DMS53 (cell line): ENCODE measurements around the gene PDE6C.
"Not testable (repeated sequence)": the region's sequence is repeated elsewhere in the genome, so short reads cannot be mapped to it uniquely, and the experiment has no call there.

Experiments used
- DNase-seq: peaks from one replicate; lab custom pipeline; 2025; lab: John Stamatoyannopoulos, UW

Gene PDE6C

GRCh38 chr10:93630625-93631557 is 18.6 kb downstream of the PDE6C start:
- DNase-seq: no peak

DNA sequence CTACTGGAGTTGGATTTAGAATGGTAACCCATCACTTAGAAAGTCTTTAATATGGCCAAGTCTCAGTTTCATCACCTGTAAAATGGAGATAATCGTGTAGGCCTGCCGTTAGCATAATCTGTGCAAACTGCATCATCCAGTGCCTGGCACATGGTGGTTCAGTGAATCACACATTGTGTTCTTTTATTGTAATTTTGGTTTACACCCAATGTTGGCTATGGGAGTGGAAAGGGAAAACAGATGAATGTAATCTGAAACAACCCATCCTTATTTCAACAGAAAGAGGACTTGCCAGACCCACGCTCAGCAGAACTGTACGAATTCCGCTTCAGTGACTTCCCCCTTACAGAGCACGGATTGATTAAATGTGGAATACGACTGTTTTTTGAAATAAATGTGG is 27.5 kb downstream of the PDE6C start:
- DNase-seq: no peak

GRCh38 chr10:93652857-93653256 is 40.5 kb downstream of the PDE6C start:
- no peak for DNase-seq

DNA sequence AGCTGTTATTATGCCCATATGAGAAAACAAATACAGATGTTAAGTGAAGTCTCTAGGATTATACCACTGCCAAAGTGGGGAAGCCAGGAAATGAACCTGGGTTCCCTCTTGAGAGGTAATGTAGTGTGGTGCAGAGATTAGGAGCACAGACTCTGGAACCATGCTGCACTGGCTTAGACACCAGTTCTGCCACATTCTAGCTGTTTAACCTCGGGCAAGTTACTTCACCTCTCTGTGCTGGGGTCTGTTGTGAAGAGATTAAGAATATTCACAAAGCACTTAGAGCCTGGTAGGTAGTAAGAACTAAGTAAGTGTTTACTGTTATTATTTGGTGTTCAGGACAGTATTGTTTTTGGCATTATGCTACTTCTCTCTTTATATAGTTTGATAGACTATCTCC is 41.9 kb downstream of the PDE6C start:
- DNase-seq: no peak

- no peak for DNase-seq
Observed at GRCh38 chr10:93656155-93656554, 43.8 kb downstream of the PDE6C start.

DNA sequence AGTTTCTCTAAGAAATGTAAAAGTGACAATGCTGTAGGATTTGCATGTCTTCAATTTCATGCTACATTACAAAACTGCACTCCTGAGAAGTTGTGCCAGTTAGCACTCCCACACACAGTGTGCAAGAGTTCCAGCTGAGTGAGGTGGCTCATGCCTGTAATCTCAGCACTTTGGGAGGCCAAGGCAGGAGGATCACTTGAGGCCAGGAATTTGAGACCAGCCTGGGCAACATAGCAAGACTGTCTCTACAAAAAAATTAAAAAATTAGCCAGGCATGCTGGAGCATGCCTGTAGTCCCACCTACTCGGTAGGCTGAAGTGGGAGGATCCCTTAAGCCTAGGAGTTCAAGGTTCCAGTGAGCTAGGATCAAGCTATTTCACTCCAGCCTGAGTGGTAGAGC is 45.4 kb downstream of the PDE6C start:
- DNase-seq: no peak

GRCh38 chr10:93666030-93666429 is 53.7 kb downstream of the PDE6C start:
- no peak for DNase-seq

- no peak for DNase-seq
Observed at GRCh38 chr10:93667795-93668194, 55.5 kb downstream of the PDE6C start.

DNA sequence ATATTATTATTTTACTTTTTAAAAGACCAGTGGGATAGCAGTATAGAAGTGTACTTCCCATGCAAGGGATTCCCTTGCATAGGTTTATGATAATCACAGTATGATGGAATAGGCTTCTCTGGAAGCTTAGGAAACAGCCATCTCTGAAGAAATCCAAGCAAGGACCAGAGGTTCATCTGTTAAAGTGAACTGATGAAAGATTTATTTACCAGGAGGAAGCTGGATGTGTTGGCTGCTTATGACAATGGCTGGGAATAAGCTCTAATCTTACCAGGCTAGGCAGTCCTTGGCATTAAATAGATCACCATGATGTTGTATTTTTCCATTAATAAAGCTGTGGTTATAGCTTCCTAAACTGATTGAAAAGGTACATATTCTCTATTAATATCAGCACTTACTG is 58.0 kb downstream of the PDE6C start:
- no peak for DNase-seq

DNA sequence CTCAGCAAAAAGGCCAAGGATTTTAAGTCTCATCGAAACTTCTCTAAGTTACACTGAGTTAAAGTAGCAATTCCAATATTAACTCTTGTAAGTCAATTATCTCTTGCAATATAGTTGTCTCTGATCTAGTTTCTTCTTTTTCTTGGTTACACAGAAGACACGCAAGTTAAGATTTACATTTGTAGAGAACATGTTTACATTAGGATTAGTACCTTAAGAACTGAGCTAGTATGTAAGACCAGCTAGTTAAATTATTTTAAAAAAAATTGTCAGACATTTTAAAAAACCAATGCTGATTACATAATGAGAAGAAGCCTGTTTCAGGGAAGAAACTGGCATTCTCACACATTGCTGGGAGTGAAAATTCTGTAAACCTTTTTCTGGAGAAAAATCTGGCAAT is 58.7 kb downstream of the PDE6C start:
- no peak for DNase-seq

GRCh38 chr10:93672022-93672678 is 59.8 kb downstream of the PDE6C start:
- DNase-seq: peak; percentile 24

- no peak for DNase-seq
Observed at GRCh38 chr10:93672890-93673289, 60.6 kb downstream of the PDE6C start.

DNA sequence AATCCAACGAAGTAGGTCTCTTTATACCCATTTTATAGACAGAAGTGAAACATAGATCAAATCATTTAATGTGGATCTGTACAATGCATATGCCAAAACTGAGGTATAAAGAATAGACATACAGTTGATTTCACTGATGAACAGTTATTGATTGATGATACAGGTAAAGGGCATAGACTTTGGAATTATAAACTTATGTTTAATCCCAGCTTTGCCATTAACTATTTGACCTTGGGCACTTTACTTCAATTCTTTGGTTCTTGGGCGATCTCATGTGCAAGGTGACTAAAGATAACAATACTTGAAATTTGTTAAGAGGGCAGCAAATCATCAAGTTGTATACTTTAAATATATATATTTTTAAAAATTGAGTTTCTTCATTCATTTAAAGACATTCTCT is 61.5 kb downstream of the PDE6C start:
- no peak for DNase-seq

DNA sequence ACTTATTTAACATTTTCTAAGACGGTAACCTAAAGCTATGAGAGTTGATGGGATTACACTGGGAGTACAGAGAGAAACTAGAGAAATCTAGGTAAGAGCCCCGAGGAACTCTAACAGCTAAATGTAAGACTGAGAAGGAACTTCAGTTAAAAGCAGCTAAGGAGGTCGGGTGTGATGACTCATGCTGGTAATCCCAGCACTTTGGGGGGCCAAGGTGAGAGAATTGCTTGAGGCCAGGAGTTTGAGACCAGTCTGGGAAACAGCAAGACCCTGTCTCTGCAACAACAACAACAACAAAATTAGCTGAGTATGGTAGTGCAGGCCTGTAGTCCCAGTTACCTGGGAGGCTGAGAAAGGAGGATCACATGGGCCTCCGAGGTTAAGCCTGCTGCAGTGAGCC is 66.0 kb downstream of the PDE6C start:
- DNase-seq: no peak

- no peak for DNase-seq
Observed at GRCh38 chr10:93678805-93679587, 66.7 kb downstream of the PDE6C start.

DNA sequence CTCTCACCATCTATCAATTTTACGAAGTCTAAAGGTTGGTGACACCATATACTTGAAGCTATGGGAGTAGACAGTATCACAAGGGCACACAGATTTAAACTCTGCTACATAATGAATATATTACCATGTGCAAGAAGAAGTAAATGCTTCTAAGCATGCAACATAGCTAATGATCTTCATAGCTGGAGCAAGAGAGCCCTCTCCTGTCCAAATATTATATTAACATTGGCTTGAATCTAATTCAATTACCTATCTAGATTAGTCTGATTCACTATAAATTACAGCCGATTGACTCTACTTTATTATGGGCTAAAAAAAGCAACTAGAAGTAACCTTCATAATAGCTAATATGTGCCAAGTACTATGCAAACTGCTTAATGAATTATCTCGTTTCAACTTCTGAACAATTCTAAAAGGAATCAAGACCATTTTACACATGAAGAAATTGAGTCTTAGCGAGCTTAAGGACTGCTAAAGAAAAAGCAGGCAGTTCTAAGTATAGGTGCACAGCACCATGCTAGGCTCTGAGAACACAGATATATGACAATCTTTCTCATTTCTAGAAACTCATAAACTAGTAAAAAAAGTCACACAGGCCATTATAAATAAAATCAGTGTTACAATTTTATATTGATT is 68.2 kb downstream of the PDE6C start:
- peak; percentile 76 for DNase-seq

GRCh38 chr10:93687737-93688136 is 75.4 kb downstream of the PDE6C start:
- DNase-seq: no peak

GRCh38 chr10:93695740-93696139 is 83.4 kb downstream of the PDE6C start:
- DNase-seq: no peak

DNA sequence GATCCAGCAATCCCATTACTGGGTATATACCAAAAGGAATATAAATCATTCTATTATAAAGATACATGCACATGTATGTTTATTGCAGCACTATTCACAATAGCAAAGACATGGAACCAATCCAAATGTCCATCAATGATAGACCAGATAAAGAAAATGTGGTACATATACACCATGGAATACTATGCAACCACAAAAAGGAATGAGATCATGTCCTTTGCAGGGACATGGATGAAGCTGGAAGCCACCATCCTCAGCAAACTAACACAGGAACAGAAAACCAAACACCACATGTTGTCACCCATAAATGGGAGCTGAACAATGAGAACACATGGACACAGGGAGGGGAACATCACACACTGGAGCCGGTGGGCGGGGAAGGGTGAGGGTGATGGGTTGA is 84.2 kb downstream of the PDE6C start:
- not testable (repeated sequence) for DNase-seq

GRCh38 chr10:93697207-93697606 is 84.9 kb downstream of the PDE6C start:
- DNase-seq: no peak

GRCh38 chr10:93701866-93702209 is 89.5 kb downstream of the PDE6C start:
- peak; percentile 51 for DNase-seq
